NCI-H1048 (cell line): ENCODE data around the gene DAPK2.
"Not testable (repeated sequence)": the region's sequence is repeated elsewhere in the genome, so short reads cannot be mapped to it uniquely, and the experiment has no call there.

Experiments
- DNase-seq: peaks from one replicate; lab custom pipeline; 2025; lab: John Stamatoyannopoulos, UW

Gene DAPK2

GRCh38 chr15:63972801-63973200, 73.5 kb downstream of the DAPK2 start:
- no peak for DNase-seq

- DNase-seq: no peak
These were observed 74.4 kb downstream of the DAPK2 start for GRCh38 chr15:63971904-63972303.

- no peak for DNase-seq
These were observed 74.9 kb downstream of the DAPK2 start for GRCh38 chr15:63971427-63971805.

DNA sequence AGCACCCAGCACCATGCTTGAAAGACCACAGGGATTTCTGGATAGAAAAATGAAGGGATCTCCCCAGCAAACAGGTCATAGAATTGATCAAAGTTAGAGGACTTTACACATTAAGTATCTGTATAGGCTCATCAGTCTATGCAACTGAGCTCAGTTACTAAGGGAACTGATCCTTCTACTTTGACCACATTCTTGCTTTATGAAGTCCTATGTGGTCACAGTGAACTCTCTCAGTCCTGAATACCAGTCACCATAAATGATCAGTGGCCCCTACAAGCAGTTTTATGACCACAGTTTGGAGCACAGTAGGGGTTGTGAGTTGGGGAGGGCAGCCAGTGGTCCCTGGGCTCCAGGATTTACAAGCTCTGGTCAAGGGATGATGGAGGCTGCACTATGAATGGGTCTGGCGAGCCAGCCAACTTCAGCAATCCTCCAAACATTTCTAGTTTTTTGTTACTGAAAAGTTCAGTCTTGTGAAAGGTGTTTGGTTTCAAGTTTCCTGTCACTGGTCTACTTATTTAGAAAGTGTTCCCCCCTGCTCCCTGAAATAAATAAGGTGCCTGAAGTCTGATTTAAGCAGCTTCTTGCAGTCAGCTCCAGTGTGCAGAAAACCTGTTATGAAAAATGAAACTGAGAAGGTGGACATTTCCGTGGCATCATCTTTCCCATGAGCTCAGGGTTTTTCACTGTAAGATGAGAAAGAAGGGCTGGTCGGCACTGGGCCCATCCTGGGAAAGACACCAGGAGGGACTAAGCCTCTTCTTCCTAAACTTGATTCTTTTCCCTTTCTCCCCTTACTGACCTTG, 75.5 kb downstream of the DAPK2 start:
- DNase-seq: no peak

DNA sequence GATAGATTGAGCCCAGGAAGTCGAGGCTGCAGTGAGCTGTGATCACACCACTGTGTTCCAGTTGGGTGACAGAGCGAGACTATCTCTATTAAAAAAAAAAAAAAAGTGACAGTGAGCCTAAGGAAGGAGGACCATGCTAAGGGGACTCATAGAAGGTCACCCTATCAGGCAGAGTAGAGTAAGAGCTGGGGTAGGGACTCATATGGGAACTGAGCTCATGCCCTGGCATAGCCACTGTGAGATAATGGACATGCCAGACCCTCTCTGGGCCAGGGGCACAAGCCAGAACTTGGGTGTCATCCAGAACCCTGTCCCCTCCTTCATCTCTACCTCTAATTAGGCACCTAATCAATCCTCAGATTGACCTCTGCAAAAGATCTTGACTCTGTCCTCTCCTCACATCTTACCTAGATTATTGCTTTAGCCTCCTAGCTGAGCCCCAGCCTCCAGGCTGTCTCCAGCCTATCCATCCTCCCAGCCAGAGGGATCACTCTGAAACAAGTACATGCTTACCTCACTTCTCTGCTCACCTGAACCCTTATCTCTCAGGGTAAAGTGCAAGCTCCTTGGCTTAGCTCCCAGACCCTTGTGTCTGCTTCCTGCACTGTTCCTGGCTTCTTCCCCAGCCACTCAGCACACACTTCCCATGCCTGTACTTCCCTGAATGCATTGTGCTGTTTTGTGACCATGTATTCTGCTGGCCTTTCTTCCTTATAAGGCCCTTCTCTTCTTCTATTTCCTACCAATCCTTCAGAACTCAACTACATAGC, 76.4 kb downstream of the DAPK2 start:
- DNase-seq: no peak

DNA sequence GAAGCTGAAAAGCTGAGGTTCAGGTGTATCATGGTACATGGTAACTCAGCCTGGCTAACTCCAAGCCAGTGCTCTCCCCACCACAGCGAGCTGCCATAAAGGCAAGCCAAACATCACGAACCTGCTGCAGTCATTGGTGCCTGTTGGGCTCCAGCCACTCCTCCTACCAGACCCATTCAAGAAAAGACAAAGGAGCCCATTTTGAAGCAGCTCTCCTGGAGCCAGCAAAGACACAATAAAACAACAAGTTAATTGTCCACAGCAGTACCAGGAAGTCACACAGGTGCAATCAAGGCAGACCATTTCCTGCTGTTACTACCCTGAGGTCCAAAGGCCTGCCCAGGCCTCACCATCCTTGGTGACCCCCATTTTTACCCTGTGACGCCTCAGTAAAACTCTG, 77.6 kb downstream of the DAPK2 start:
- DNase-seq: no peak

DNA sequence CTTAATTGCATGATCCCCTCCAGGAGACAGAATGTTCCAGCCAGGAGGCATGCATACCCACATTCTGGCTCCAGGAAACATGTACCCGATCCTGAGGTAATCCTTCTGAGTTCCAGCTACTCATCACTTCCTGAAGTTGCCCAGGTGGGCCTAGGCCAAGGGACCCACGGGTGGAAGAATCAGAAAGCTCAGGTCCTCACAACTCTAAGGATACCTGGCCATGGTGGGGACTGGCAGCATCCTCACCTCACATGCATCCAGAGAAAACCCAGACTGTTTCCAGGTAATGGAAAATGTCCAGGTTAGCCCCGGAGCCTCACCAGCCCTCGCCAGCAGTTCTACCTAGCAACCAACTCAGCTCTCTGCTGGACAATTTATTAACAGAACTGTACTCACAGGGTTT, 78.2 kb downstream of the DAPK2 start:
- no peak for DNase-seq

GRCh38 chr15:63967616-63968015, 78.7 kb downstream of the DAPK2 start:
- no peak for DNase-seq

- not testable (repeated sequence) for DNase-seq
These were observed 83.2 kb downstream of the DAPK2 start for GRCh38 chr15:63962947-63963721.

GRCh38 chr15:63953524-63953923, 92.8 kb downstream of the DAPK2 start:
- DNase-seq: no peak

DNA sequence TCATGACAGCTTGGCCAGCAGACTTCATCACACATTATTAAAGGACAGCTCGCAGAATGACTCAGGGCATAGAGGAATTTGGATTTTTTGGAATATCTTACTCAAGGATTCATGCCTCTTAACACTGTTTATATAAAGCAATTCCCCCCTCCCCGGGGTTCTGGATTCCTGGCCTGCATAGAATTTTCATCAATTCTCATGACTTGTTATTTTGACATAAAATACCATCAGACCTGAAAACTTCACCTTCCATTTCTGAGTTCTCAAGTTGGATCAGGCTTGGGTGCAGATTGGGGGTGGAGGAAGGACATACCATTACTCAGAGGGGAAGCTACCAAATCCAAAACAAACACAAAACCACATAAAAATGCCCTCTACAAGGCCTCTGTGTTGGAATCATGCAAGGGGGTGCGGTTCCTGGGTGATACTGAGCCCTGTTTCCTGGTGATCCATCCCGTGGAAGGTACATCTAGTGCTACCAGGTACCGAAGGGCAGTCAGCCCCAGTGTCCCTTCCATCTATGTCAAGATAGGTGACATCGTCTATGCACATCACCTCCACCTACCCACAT, 95.3 kb downstream of the DAPK2 start:
- no peak for DNase-seq

GRCh38 chr15:63948971-63949370, 97.3 kb downstream of the DAPK2 start:
- no peak for DNase-seq

DNA sequence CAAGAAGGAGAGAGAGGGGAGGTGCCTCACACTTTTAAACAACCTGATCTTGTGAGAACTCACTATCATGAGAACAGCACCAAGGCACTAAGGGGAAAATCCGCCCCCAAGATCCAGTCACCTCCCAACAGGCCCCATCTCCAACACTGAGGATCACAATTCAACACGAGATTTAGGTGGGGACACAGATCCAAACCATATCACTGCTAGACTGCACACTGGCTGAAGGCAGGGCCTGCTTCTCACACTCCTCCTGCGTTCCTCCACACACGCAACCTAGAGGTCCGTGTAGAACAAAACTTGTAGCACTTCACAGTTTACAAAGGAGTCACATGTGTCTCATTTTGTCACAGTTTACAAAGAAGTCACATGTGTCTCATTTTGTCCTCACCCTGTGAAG, 97.8 kb downstream of the DAPK2 start:
- no peak for DNase-seq

DNA sequence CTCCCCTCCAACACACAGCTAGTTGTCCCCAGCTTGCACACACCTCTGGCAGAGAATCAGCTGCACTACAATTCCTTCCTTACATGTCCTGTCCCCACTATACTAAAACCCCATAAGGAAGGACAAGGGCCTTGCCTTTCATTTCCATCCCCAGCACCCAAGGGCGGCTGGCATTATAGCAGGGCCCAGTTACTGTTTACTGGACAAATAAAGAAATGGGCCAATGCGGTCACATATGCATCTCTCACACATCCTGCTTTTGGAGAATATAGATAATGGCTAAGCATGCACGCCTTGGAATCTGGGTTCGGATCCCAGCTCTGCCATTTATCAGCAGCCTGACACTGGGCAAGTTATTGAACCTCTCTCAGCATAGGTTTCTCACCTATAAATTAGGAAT, 99.1 kb downstream of the DAPK2 start:
- DNase-seq: no peak

DNA sequence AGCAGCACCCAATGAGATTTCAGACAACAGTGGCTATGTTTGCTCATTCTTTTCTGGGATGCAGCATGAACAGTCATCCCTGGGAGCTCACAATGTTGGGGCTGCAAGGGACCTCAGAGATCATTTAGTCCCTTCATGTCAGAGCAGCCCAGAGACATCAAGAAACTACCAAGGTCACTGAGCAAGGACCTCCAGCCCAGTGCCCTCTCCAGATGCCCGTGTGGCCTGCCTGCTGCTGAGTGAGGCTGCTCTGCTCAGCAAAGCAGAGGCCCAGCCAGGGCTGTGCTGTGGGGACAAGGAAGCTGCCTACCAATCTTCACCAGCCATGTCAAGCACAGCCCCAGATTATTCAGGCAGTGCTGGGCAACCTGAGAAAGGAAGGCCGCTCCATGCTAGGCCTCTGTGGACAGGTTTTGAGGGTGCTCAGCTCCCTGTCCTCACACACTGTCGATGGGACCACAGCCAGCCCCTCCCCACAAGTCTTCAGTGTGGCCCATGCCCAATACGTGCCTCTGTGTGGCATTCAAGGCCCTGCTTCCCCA, 99.7 kb downstream of the DAPK2 start:
- no peak for DNase-seq

DNA sequence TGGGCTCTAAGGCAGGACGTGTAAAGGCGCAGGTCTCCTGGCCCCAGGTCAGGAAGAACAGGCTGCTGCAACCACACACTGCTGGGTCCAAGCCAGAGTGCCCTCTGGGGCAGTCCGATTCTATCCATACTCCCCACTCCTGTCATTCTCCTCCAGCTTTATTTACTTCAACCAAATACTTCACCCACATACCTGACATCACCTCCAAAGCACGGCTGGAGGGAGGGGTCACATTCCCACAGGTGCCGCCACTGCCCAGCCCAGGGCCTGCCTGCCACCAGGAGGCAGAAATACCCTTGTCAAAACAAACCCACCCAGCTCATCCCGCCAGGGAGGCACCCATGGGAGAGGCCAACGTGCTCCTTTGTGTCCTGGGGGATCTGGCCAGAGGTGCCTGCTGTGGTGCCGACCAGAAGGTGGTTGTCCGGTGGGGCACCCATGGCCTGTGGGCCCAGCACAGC, 100.4 kb downstream of the DAPK2 start:
- DNase-seq: no peak

GRCh38 chr15:63945007-63945788, 101.1 kb downstream of the DAPK2 start:
- DNase-seq: no peak

- DNase-seq: no peak
These were observed 101.7 kb downstream of the DAPK2 start for GRCh38 chr15:63944681-63944955.

DNA sequence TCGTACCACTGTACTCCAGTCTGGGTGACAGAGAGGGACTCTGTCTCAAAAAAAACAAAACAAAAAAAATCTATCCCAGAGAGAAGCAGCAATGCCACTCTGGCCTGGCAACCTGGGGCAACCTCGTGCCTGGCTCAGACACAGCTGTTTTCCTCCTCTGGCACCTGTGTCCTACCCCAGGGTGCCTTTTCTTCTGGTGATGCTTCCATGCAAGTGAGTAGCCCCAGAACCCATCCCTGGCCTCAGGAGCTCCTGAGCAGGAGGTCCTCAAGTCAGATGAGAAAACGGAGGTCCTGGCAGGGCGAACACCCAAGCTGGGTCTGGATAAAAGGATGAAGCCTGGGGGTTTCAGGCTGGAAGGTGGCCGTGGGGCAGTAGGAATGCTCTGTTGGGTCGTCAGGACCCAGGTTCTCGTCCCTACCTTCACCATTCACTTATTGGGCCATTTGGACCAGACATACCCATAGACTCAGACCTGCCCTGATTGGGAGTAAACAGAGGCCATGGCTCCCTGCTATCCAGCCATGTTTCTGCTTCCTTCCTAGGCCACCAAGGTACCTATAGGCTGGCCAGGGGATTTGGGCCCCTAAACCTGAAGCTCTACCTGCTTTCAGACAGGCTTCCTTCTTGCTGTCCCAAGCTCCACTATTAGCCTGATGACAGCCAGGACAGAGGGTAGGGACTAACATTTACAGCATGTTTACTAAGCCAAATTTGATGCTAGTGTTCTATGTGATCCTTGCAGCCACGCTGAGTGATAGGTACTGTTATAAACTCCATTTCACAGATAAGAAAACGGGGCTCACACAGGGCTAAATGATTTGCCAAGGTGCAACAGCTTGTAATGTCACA, 102.2 kb downstream of the DAPK2 start:
- no peak for DNase-seq
